NCI-H187 (cell line): ENCODE data around the gene SLC5A2.
"Not testable (repeated sequence)": the region's sequence is repeated elsewhere in the genome, so short reads cannot be mapped to it uniquely, and the experiment has no call there.

ENCODE experiments used
- DNase-seq, 2 experiments: peaks; one replicate each; lab custom pipeline; 2025; lab: John Stamatoyannopoulos, UW

SLC5A2 gene

DNA sequence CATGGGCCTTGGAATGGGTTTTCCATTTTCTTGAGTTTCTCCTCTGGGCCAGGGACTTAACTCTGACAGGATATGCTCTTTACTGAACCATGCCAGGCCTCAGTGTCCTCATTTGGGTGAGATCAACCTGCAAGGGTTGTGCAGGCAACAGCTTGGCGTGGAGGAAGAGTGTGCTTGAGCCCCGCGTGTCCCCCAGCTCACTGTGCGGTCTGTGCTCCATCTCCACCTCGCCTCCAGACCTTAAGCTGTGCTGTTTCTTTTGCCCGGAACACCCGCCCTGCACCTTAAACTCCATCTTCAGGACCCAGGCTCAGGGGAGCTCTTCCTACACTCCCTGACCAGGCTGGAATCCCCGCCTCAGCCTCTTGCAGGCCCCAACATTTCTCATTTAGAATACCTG lies 15.6 kb downstream of the SLC5A2 start:
- no peak for DNase-seq

DNA sequence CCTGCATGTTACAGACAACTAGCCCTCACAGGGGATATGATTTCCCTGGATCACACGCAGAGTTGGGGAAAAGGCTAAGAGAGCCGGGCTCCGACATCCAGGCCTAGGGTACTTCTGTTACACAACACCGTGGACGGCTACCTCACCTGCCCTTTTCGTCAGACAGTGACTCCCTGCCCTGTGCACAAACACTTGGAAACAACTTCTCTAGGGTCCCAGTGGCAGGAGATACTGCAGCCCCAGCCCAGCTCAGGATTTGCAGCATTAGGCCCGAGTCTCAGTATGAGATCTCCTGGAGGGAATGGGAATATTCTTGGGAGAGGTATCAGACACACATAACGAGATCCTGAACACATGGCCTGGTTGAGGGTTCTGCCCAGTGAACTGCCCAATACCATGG lies 17.0 kb downstream of the SLC5A2 start:
- DNase-seq: no peak

DNA sequence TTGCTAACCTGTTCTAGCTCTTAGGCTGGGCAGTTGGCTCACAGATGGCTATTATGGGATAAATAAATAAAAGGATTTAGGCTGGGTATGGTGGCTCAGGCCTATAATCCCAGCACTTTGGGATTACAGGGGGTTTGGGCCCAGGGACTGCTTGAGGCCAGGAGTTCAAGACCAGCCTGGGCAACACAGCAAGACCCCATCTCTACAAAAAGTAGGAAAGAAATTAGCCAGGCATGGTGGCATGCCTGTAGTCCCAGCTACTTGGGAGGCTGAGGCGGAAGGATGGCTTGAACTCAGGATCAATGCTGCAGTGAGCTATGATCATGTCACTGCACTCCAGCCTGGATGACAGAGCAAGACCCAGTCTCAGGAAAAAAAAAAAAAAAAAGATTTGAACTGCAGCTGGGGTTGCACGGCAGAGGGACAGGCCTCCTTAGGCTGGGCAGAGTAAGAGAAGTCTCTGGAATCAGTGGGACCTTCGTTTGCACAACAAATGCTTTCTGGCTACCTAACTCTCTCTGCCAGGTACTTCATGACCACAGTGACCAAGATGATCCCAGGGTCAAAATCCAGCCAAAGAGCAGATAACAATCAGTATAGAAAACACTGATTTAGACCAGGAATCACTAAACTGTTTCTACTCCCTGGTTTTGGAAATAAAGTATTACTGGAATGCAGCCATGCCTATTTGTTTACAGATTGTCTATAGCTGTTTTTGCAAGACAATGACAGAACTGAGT lies 18.5 kb downstream of the SLC5A2 start:
- no peak for DNase-seq

DNA sequence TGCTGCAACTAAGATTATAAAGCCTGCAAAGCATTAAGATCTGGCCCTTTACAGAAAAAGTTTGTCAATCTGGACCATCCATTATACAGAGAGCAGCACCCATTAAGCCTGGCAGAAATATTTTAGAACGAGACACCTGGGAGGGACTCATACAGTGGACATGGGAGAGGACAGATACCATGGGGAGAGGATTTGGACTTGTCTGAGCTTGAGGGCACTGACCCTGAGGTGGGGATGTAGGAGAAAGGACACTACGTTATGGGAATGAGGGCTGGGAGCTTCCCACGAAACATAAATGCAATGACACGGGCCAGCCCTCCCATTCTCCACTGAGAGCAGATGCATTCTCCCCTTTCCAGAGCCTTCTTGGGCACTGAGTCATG lies 19.0 kb downstream of the SLC5A2 start:
- DNase-seq: no peak

DNA sequence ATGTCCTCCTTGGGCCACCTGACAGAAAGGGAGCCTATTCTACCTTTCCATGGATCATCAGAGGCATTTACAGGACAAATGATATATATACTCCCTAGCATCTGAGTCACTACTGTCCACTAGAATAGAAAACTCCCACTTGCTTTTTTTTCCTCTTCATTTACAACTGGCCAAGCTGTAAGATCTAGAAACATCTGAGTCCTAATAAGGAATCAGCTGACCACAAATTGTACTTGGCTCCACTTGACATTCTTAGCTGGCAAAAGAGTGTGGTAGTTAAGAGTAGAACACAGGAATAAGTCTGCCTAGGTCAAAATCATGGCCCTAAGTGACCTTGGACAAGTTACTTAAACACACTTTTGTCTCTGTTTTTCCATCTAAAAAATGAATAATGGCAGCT lies 20.1 kb downstream of the SLC5A2 start:
- no peak for DNase-seq

DNA sequence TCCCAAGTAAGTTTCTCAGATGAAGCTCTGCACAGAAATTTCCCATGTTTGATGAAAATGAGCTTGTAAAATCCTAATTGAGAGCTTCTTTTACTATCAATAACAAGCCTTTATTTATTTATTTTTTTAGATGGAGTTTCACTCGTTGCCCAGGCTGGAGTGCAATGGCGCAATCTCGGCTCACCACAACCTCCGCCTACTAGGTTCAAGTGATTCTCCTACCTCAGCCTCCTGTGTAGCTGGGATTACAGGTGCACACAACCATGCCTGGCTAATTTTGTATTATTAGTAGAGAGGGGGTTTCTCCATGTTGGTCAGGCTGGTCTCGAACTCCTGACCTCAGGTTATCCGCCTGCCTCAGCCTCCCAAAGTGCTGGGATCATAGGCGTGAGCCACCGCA lies 20.6 kb downstream of the SLC5A2 start:
- DNase-seq: not testable (repeated sequence)

DNA sequence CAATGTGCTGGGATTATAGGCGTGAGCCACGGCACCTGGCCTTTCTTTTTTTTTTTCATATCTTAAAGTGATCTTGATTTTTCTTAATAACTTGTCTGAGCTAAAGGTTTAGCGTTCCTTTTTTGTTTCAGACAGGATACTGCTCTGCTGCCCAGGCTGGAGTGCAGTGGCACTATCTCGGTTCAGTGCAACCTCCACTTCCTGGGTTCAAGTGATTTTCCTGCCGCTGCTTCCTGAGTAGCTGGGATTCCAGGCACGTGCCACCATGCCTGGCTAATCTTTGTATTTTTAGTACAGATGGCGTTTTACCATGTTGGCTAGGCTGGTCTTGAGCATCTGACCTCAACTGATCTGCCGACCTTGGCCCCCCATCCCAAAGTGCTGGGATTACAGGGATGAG lies 21.2 kb downstream of the SLC5A2 start:
- DNase-seq: no peak

DNA sequence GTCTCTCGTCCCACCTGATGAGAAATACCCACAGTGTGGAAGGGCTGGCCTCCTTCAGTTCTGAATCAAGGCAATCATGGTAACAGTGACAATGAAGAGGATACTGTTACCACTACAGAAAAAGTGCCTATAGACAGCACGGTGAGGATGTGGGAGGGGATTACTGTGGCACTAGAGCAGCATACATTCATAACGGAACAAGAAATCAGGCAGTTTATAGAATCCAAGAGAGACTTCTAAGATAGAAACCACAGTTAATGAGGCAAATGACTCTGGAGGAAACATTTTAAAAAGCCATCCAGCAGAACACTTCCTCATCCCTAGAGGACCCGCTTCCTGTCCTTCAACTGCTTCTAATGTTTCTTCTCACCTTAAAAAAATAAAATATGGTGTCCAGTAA lies 22.6 kb downstream of the SLC5A2 start:
- no peak for DNase-seq

DNA sequence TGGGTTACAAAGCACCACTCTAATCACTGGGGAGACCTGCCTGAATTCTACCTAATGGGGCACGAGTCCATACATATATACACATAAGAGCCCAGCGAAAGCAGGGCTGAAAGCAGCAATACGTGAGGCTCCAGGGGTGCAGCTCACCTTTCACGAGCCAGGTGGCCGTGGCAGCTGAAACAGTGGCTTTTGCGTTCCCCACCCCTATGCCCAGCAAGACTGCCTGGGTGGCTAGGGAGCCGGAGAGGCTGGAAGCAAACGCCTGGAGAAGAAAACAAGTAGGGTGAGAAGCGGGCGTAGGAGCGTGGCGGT lies 24.6 kb downstream of the SLC5A2 start:
- DNase-seq: no peak

DNA sequence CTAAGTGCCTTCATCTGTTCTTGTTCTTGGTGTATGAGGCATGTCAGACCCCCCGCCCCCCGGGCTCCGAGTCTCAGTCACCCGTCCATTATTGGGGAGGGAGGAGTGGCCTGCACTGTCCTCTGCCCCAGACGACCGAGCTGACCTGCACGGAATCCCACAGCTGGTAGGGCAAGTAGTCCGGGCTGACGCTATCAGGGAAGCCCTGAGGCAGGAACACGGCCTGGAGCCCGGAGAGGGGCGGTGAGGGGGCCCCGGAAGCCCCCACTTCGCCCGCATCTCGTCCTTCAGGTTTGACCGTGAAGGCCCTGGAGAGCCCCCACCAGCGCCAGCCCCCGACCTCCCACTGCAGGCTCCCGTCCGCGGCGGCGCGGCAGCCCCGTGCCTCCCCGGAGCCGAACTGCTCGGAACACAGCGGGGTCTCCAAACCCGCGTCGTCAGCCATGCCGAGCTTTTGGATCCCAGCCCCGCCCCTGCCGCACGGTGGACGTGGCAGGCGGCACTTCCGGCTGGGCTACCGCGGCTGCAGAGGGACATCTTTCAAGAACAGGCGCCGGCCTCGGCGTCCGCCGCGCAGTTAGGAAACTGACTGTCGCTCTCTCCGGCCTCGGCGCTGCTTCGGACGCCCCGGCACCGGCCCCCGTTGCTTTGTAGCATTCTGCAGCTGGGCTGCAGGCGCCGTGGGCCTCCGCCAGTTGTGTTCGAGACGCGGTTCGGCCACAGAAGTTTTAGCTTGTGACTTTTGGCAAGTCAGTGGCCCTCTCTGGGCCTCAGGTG lies 25.2 kb downstream of the SLC5A2 start, which contains the start of gene RUSF1:
Gene RUSF1, minus strand, starts transcription at position 463 of the 777 bp plus-strand sequence. Its CDS starts 18 bp downstream, at position 445.
- DNase-seq: peak; percentile 20 to 50

DNA sequence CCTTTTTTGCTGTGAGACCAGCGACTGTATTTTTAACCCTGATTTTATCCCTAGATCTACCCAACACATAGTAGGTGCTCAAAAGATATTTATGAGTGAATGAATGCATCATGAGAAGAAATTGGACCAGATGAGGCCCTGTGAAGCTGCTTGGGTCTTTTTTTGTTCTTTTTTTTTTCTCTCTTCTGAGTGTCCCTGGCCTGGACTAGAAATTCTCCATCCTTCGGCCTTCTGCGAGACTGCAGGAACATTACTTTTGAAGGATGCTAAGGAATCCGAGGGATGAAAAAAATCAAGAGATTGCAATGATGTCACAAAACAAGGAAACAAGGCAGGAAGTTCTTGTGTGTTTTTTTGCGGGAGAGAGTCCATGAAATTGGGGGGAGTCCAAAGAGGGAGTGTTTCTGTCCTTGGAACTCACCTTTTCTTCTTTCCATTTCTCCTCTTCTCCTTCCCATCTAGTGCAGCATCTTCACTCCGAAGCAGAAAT lies 25.8 kb downstream of the SLC5A2 start:
- DNase-seq: no peak

DNA sequence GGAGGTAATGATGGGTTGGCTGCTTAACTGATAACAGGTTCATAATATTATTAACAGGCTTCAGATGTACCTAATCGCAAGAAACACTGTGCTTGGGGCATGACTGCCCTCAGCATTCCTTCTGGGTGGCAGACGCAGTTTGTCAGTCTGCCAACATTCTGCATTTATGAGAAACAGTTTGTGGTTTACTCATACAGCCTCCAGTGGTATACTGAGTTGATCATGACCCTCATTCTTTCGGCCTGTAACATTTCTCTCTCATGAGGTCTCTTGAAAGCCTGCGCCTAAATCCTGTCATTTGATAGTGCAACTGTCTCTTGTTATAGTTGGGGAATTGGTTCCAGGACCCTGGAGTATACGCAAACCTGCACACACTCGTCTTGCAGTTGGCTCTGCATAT lies 30.2 kb downstream of the SLC5A2 start:
- DNase-seq: no peak

DNA sequence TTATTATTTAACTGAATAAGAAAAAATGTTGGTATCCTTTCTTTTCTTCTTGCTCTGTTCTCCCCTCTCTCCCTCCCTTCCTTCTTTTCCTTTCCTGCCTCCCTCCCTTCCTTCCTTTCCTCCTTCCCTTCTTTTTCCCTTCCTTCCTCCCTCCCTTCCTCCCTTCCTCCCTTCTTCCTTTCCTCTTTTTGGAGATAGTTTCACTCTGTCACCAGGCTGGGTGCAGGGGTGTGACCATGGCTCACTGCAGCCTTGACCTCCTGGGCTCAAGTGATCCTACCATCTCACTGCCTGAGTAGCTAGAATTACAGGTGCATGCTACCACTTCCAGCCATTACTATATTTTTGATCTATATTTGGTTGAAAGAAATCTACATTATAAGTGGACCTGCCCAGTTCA lies 31.0 kb downstream of the SLC5A2 start:
- DNase-seq: no peak

DNA sequence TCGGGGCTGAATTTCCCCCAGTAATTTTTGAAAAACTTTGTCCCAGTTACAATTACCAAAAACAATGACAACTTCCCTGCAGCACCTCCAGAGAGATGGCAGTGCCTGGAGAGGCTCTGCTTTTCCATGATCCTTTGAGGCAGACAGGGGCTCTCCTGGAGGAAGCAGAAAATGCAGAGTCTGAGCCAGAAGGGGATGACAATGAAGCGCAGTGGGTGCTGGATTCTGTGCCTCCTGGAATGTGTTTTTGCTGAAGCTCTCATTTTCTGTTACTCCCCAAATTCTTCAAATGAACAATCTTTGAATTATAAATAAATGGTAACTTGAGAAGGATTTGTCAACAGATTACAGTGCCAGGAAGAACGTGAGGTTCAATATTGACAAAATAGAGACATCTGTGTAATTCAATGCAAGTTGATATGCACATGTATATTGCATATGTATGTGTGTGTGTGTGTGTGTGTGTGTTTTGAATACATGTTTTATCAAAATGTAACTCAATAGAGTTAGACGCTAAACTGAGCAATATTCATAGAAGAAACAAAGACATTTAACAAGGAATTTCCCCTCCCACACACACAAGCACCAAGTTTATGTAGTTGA lies 35.0 kb downstream of the SLC5A2 start:
- DNase-seq: no peak

DNA sequence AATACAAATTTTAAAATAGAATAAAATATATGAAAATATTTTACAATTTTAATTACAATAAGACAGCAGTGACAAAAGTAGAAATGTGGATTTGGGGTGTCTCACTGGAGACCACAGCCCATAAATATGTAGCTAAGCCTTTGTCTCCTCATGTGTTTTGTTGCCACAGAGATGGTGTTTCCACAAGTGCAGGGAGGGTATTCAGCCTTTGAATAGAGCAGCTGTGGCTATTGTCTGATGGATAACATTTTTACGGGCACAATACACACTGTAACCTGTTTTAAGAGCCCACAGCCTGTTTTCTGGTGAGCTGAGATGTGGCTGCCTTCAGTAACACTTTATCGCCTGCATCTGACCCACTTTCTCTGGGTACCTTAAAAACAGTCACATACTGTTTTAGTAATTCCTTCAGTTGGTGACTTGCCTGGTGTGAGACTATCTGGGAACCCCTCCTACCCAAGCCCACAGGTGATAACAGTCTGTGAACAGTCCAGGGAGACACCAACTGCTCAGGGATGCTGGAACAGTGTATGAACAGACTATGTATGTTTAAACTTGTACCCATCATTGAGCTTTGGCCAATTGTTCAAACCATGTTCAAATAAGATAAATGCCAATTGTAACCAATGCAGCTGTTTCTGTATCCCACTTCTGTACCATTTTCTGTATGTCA lies 37.0 kb downstream of the SLC5A2 start:
- no peak for DNase-seq

DNA sequence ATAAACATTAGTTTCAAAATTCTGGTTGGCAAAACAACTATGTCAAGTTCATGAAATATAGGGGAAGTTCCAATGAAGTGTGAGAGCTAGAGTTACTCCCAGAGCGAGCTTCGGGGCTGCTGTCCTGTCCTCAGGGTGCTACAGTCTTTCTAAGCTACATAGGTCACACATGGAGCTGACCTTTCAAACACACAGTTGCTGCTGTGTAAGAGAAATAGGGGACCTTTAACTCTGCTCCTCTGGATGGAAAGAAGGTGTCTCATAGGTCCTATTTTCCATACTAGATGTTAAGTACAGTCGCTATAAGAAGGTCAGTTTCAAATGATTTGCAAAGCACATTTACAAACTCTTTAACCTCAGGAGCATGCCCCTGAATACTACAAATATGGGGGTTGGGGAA lies 38.4 kb downstream of the SLC5A2 start:
- no peak for DNase-seq

DNA sequence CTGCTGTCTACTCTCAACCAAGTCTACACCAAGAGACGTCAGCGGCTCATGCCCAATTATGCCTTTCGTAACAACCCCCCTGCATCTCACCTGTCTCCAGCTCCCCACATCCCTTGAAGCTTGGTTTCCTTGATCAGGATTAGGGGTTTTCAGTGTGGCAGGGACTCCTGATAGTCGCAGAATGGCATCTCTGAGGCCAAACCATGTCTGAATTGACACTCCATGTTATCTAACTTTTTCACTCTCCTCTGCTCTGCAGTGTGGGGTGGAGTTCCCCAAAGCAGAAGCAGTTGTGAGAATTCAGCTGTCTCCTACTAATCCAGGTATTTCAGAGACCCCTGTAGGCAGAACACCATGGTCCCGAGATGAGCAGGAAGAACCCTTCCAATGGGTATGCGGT lies 39.1 kb downstream of the SLC5A2 start:
- no peak for DNase-seq

DNA sequence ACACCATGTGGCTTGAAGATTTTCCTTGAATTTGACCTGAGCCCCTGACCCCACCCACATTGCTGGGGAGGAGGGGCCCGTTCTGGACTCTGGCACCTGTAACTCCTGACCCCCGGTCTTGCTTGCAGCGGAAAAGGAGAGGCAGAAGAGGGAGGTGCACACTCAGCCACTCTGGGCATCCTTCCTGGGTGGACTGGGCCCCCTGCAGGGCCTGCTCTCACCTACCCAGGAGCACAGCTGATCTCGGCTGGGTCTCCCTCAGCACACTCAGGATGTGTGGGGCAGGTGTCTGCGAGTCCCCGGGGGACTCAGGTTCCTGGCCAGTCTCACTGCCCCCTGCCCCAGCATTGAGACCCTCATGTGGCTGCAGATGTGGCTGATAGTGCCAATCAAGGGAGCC lies 40.8 kb downstream of the SLC5A2 start:
- not testable (repeated sequence) for DNase-seq

DNA sequence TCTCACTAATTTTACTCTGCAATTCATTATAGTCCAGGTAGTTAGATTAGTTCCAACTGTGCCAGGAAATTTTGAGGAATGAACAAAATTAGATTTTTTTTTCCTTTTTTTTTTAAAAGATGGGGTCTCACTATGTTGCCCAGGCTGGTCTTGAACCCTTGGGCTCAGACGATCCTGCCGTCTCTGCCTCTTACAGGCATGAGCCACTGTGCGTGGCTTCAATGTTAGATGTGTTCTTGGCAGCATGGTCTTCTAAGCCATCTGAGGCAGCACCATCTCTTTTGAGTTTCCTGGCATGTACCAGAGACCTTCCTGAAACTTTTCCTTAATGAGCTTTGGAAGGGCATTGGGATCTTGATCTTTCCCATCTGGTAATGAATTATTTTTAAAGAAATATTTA lies 42.2 kb downstream of the SLC5A2 start:
- DNase-seq: no peak

DNA sequence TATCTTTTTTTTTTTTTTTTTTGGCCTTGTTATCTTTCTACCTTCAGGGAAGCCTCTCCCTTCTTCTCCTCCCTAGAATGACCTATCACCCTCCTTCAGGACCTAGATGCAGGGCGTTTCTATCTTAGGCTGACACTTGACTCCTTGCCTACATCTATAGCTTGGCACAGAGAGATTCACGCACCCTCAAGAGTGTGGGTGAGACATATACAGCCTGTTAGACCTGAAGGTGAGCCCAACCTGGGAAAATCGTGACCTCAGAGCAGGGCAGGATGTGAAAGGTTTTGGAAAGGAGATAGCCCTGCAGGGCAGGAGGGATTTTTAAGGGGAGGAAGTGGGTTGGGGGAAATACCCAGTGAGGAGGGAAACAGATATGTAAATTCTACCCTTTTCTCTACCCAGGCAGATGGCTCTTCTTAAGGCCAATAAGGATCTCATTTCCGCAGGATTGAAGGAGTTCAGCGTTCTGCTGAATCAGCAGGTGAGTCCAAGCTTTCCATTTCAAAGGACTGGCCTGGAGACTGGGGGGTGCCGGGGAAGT lies 44.9 kb downstream of the SLC5A2 start, which contains the start of gene AHSP:
Gene AHSP, plus strand, starts transcription at position 167 of the 541 bp plus-strand sequence. Its CDS starts 240 bp downstream, at position 407.
- no peak for DNase-seq

DNA sequence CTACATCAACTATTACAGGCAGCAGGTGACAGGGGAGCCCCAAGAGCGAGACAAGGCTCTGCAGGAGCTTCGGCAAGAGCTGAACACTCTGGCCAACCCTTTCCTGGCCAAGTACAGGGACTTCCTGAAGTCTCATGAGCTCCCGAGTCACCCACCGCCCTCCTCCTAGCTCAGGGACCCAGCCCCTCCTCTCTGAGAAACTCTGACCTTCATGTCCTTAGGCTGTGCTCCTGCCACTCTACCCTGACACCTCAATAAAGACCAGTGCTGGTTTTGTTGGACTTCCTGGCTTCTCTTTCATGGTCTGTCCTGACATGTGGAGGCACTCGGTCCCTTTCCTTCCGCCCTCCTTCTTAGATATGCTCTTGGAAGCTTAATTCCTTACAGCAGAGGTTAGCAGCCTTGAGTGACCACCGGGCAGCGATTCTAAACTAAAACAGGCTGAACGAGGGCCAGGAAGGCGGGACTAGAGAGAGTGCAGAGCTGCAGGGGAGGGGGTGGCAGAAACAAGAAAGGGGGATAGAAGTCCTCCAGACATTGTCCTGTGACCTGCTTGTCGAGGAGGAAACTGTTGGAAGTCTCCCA lies 45.7 kb downstream of the SLC5A2 start:
- no peak for DNase-seq
